HEK293 (cell line): ENCODE data around the gene AQP6.

ENCODE experiments used
- CTCF ChIA-PET: fragments of 350-600 bp; formaldehyde crosslinking; extraction: SDS; loops from one replicate; lab custom pipeline; 2021; ENCODE audit warnings: antibody characterized with exemption; lab: Yijun Ruan, JAX
- POLR2A ChIA-PET: fragments of 300-600 bp; formaldehyde crosslinking; extraction: SDS; loops from one replicate; lab custom pipeline; 2020; ENCODE audit warnings: antibody characterized with exemption, inconsistent platforms; lab: Yijun Ruan, JAX
- H3K27ac ChIP-seq: fragments of 200-500 bp; sonication (Bioruptor generic); 2 replicates; pipeline ENCODE4 v1.5.1; 2014; ENCODE audit warnings: low read depth, low read length, control low read depth, inconsistent platforms; ENCODE audit errors: extremely low read depth
- H3K36me3 ChIP-seq, 2 experiments: fragments of 200-500 bp in 1 of 2; sonication (Bioruptor generic) in 1 of 2; 1 replicate in 1 of 2; 2 replicates in 1 of 2; pipeline ENCODE4 v1.5.1; 2014 to 2017; ENCODE audit warnings: inconsistent platforms in 2 of 2, low read length in 2 of 2; ENCODE audit not compliant: control insufficient read depth in 2 of 2, insufficient read depth in 1 of 2
- H3K4me1 ChIP-seq: fragments of 200-500 bp; sonication (Bioruptor generic); 2 replicates; pipeline ENCODE4 v1.5.1; 2014; ENCODE audit warnings: mild to moderate bottlenecking, low read length, inconsistent platforms; ENCODE audit not compliant: control insufficient read depth, insufficient read depth
- H3K4me3 ChIP-seq: 2 replicates; pipeline ENCODE4 v1.5.1; 2011; ENCODE audit warnings: low read depth, mild to moderate bottlenecking, control low read depth, low read length, moderate library complexity
- H3K9me3 ChIP-seq: fragments of 200-500 bp; sonication (Bioruptor generic); 2 replicates; pipeline ENCODE4 v1.5.1; 2014; ENCODE audit warnings: low read depth, low read length, inconsistent platforms; ENCODE audit not compliant: control insufficient read depth, insufficient read depth
- GLI4 ChIP-seq: fragments of 450-650 bp; formaldehyde crosslinking; IDR thresholded peaks from 2 replicates; pipeline ENCODE4 v1.5.1; 2016; ENCODE audit warnings: missing biosample characterization, missing genetic modification characterization
- HOXD13 ChIP-seq: sonication (generic); formaldehyde crosslinking; IDR thresholded peaks from 2 replicates; pipeline ENCODE4 v1.8.0; 2022; ENCODE audit warnings: missing genetic modification reagents, borderline replicate concordance
- KLF7 ChIP-seq: fragments of 450-650 bp; formaldehyde crosslinking; IDR thresholded peaks from 2 replicates; pipeline ENCODE4 v1.5.1; 2016; ENCODE audit warnings: missing biosample characterization, missing genetic modification characterization, borderline replicate concordance
- WT1 ChIP-seq: fragments of 450-650 bp; formaldehyde crosslinking; IDR thresholded peaks from 2 replicates; pipeline ENCODE4 v1.5.1; 2016; ENCODE audit warnings: missing biosample characterization, missing genetic modification characterization
- YY1 ChIP-seq: fragments of 450-650 bp; formaldehyde crosslinking; IDR thresholded peaks from 2 replicates; pipeline ENCODE4 v1.5.1; 2018; ENCODE audit warnings: missing biosample characterization, missing genetic modification characterization
- ZBTB17 ChIP-seq: fragments of 450-650 bp; formaldehyde crosslinking; IDR thresholded peaks from 2 replicates; pipeline ENCODE4 v1.5.1; 2016; ENCODE audit warnings: missing biosample characterization, missing genetic modification characterization
- ZFHX2 ChIP-seq: fragments of 450-650 bp; formaldehyde crosslinking; conservative IDR thresholded peaks from 2 replicates; pipeline ENCODE4 v1.5.1; 2016; ENCODE audit warnings: missing biosample characterization, missing genetic modification characterization
- ZFP41 ChIP-seq: fragments of 450-650 bp; formaldehyde crosslinking; IDR thresholded peaks from 2 replicates; pipeline ENCODE4 v1.5.1; 2016; ENCODE audit warnings: missing biosample characterization, missing genetic modification characterization, borderline replicate concordance
- ZNF132 ChIP-seq: fragments of 450-650 bp; formaldehyde crosslinking; IDR thresholded peaks from 2 replicates; pipeline ENCODE4 v1.5.1; 2017; ENCODE audit warnings: missing biosample characterization, missing genetic modification characterization, borderline replicate concordance
- ZNF133 ChIP-seq: fragments of 450-650 bp; formaldehyde crosslinking; IDR thresholded peaks from 2 replicates; pipeline ENCODE4 v1.5.1; 2016; ENCODE audit warnings: missing biosample characterization, missing genetic modification characterization
- ZNF169 ChIP-seq: fragments of 450-650 bp; formaldehyde crosslinking; IDR thresholded peaks from 2 replicates; pipeline ENCODE4 v1.5.1; 2016; ENCODE audit warnings: missing biosample characterization, missing genetic modification characterization
- ZNF391 ChIP-seq: fragments of 450-650 bp; formaldehyde crosslinking; IDR thresholded peaks from 2 replicates; pipeline ENCODE4 v1.5.1; 2016; ENCODE audit warnings: low read depth, missing biosample characterization, missing genetic modification characterization, borderline replicate concordance
- ZNF423 ChIP-seq: fragments of 450-650 bp; formaldehyde crosslinking; IDR thresholded peaks from 2 replicates; pipeline ENCODE4 v1.5.1; 2016; ENCODE audit warnings: missing biosample characterization, missing genetic modification characterization
- ZNF48 ChIP-seq: fragments of 450-650 bp; formaldehyde crosslinking; IDR thresholded peaks from 2 replicates; pipeline ENCODE4 v1.5.1; 2016; ENCODE audit warnings: missing biosample characterization, missing genetic modification characterization
- ZNF501 ChIP-seq: fragments of 450-650 bp; formaldehyde crosslinking; IDR thresholded peaks from 2 replicates; pipeline ENCODE4 v1.5.1; 2016; ENCODE audit warnings: missing biosample characterization, missing genetic modification characterization
- ZNF596 ChIP-seq: fragments of 450-650 bp; IDR thresholded peaks from 2 replicates; pipeline ENCODE4 v1.5.0; 2018; ENCODE audit warnings: missing biosample characterization, mild to moderate bottlenecking, missing genetic modification characterization, moderate library complexity
- ZNF600 ChIP-seq: fragments of 450-650 bp; formaldehyde crosslinking; IDR thresholded peaks from 2 replicates; pipeline ENCODE4 v1.5.1; 2016; ENCODE audit warnings: missing biosample characterization, missing genetic modification characterization
- ZNF660 ChIP-seq: fragments of 450-650 bp; IDR thresholded peaks from 2 replicates; pipeline ENCODE4 v1.5.1; 2018; ENCODE audit warnings: missing biosample characterization, mild to moderate bottlenecking, missing genetic modification characterization
- ZNF76 ChIP-seq: fragments of 450-650 bp; formaldehyde crosslinking; IDR thresholded peaks from 2 replicates; pipeline ENCODE4; 2016; ENCODE audit warnings: low read depth, missing biosample characterization, missing genetic modification characterization, borderline replicate concordance
- ZNF776 ChIP-seq: fragments of 450-650 bp; formaldehyde crosslinking; IDR thresholded peaks from 2 replicates; pipeline ENCODE4 v1.5.0; 2017; ENCODE audit warnings: missing biosample characterization, missing genetic modification characterization, borderline replicate concordance
- TF ChIP-seq, protein P1 (sequence below): fragments of 450-650 bp; formaldehyde crosslinking; IDR thresholded peaks from 2 replicates; pipeline ENCODE4 v1.5.1; 2017; ENCODE audit warnings: missing biosample characterization, missing genetic modification characterization
- TF ChIP-seq, protein P2 (sequence below): fragments of 450-650 bp; formaldehyde crosslinking; IDR thresholded peaks from 2 replicates; pipeline ENCODE4 v1.5.1; 2016; ENCODE audit warnings: missing biosample characterization, missing genetic modification characterization
- TF ChIP-seq, protein P3 (sequence below): fragments of 450-650 bp; formaldehyde crosslinking; IDR thresholded peaks from 2 replicates; pipeline ENCODE4 v1.5.1; 2016; ENCODE audit warnings: missing biosample characterization, missing genetic modification characterization
- TF ChIP-seq, protein P4 (sequence below): fragments of 450-650 bp; formaldehyde crosslinking; IDR thresholded peaks from 2 replicates; pipeline ENCODE4 v1.5.1; 2016; ENCODE audit warnings: missing biosample characterization, missing genetic modification characterization

The AQP6 gene

DNA sequence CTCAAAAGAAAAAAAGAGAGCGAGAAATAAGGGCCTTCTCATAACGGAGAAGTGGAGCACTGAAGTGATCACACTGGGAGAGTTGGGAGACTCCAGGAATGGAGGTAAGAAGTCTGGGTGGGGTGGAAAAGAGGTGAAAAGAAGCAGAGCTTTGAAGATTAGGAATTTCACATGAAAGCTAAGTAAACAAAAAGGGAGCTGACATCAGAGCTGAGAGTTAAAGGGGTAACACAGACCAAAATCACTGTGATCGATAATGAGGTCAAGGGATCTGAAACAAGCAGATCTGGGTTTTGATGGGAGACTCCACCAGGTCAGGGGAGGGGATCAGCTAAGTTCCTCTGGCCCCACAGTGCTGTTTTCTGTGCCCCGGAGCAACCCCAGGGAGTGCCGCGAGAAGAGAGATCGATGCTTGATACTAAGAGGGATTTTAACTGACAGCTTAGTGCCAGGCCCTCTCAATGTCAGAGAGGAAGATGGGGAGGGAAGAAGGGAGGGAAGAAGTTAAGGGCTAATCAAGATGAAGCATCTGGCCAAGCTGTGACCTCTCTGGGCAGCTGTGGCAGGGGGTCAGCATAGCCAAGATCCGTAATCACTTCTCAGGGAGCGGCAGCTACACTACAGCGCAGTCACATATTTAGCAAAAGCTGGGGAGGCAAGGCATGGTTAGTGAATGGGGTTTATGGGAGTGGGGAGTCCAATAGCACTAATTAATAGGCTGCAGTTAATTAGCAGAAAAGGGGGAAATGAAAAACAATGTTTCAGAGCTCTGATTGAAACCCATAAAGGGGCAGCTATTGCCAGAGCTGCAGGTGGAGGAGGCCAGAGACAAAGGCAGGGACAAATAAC lies 8.0 kb downstream of the AQP6 start:
- Histone ChIP-seq H3K27ac (no peak overlapping the region), H3K9me3 (no peaks in the 10 kb centered on the region), H3K4me1 (no peaks in the 10 kb centered on the region), H3K4me3 (no peak overlapping the region)
- ChIA-PET POLR2A (no interaction called here), CTCF (interaction anchor here (0.8 to 7.5 kb wide), 11 partner anchors 13 to 239 kb away, joined by 3 to 104 read pairs (median 4); partner anchors contain the start of gene TMBIM6)
- TF ChIP-seq ZNF660 (tag by site-specific recombination) (no peak), ZNF133 (tag by site-specific recombination) (no peak), ZNF48 (tag by site-specific recombination) (no peak), WT1 (tag by site-specific recombination) (0 out of 2 replicates have a peak, but pooled peaks have one; percentile 38), ZNF423 (no peak), ZFHX2 (no peak), ZNF776 (tag by site-specific recombination) (no peak), ZNF596 (tag by site-specific recombination) (no peak), ZNF132 (tag by site-specific recombination) (no peak), KLF7 (no peak), ZNF501 (tag by site-specific recombination) (no peak), ZNF391 (no peak)
- TF ChIP-seq, protein P1, sequence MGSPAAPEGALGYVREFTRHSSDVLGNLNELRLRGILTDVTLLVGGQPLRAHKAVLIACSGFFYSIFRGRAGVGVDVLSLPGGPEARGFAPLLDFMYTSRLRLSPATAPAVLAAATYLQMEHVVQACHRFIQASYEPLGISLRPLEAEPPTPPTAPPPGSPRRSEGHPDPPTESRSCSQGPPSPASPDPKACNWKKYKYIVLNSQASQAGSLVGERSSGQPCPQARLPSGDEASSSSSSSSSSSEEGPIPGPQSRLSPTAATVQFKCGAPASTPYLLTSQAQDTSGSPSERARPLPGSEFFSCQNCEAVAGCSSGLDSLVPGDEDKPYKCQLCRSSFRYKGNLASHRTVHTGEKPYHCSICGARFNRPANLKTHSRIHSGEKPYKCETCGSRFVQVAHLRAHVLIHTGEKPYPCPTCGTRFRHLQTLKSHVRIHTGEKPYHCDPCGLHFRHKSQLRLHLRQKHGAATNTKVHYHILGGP = no peak
- TF ChIP-seq, protein P2, sequence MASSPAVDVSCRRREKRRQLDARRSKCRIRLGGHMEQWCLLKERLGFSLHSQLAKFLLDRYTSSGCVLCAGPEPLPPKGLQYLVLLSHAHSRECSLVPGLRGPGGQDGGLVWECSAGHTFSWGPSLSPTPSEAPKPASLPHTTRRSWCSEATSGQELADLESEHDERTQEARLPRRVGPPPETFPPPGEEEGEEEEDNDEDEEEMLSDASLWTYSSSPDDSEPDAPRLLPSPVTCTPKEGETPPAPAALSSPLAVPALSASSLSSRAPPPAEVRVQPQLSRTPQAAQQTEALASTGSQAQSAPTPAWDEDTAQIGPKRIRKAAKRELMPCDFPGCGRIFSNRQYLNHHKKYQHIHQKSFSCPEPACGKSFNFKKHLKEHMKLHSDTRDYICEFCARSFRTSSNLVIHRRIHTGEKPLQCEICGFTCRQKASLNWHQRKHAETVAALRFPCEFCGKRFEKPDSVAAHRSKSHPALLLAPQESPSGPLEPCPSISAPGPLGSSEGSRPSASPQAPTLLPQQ (tag by site-specific recombination) = peak; percentile 80
- TF ChIP-seq, all 188 proteins: peak for 2
- peaks cover 0 to 18% of the 10 kb centered on the region in 2 experiments; a peak in 1 of 3 replicates for H3K36me3 ChIP-seq

DNA sequence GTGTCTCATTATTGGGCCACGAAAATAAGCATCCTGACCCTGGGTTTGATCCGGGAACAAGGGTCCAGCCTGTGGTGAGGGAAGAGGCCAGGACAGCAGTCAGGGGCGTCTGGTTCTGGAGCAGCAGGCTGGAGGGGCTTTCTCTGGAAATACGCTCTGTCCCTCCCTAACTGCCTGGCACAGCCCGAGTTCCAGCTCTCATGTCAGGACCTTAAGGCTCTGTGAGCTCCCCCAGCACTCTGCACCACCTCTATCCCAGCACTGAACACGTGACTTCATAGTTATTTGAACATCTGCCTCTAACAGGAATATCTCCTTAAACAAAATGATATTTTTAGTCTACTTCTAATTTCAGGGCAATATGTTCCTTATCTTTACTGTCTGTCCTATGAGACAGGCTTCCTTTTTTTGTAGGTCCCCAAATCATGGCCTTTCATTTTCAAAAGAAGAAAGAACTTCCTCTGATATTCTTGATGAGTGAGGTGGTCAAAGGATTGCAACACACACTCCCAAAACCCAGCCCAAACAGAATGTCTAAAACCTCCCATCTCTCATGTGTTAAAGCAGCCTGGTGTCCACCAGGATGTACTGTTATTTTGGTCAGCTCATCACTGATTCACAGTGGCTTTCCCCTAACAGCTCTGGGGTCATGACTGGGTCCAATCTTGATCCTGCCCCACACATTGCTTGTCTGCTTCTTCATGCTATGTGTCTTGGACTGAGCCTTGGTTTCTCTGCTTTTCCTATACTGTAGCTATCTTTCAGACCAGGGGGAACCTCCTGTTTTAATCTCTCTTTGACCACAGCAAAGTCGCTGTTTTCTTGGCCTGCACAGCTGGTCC lies 9.7 kb downstream of the AQP6 start:
- H3K4me3 ChIP-seq = no peak overlapping the region
- H3K9me3 ChIP-seq = no peaks in the 10 kb centered on the region
- H3K27ac ChIP-seq = no peak overlapping the region
- H3K36me3 ChIP-seq = peaks cover 4 to 34% of the 10 kb centered on the region in 2 experiments
- ChIA-PET POLR2A (no interaction called here), CTCF (interaction anchor here (0.6 to 7.5 kb wide), 9 partner anchors 15 to 205 kb away, joined by 3 to 104 read pairs (median 6); no protein-coding TSS in a partner anchor)
- H3K4me1 ChIP-seq = no peaks in the 10 kb centered on the region
- TF ChIP-seq, protein P3, sequence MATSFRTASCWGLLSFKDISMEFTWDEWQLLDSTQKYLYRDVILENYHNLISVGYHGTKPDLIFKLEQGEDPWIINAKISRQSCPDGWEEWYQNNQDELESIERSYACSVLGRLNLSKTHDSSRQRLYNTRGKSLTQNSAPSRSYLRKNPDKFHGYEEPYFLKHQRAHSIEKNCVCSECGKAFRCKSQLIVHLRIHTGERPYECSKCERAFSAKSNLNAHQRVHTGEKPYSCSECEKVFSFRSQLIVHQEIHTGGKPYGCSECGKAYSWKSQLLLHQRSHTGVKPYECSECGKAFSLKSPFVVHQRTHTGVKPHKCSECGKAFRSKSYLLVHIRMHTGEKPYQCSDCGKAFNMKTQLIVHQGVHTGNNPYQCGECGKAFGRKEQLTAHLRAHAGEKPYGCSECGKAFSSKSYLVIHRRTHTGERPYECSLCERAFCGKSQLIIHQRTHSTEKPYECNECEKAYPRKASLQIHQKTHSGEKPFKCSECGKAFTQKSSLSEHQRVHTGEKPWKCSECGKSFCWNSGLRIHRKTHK (tag by site-specific recombination) = no peak
- TF ChIP-seq ZNF600 (no peak), HOXD13 (CRISPR knock-in tag) (no peak), GLI4 (tag by site-specific recombination) (no peak), YY1 (tag by site-specific recombination) (no peak), ZNF391 (no peak), ZNF596 (tag by site-specific recombination) (no peak), ZBTB17 (tag by site-specific recombination) (no peak), ZNF76 (tag by site-specific recombination) (no peak), ZFP41 (tag by site-specific recombination) (no peak), ZNF169 (tag by site-specific recombination) (no peak)
- TF ChIP-seq, protein P4, sequence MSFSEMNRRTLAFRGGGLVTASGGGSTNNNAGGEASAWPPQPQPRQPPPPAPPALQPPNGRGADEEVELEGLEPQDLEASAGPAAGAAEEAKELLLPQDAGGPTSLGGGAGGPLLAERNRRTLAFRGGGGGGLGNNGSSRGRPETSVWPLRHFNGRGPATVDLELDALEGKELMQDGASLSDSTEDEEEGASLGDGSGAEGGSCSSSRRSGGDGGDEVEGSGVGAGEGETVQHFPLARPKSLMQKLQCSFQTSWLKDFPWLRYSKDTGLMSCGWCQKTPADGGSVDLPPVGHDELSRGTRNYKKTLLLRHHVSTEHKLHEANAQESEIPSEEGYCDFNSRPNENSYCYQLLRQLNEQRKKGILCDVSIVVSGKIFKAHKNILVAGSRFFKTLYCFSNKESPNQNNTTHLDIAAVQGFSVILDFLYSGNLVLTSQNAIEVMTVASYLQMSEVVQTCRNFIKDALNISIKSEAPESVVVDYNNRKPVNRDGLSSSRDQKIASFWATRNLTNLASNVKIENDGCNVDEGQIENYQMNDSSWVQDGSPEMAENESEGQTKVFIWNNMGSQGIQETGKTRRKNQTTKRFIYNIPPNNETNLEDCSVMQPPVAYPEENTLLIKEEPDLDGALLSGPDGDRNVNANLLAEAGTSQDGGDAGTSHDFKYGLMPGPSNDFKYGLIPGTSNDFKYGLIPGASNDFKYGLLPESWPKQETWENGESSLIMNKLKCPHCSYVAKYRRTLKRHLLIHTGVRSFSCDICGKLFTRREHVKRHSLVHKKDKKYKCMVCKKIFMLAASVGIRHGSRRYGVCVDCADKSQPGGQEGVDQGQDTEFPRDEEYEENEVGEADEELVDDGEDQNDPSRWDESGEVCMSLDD (tag by site-specific recombination) = no peak
